Stimulated activated effector memory CD8-positive, alpha-beta T cell treated with anti-CD3 and anti-CD28 coated beads, Interleukin-12 subunit alpha, Interleukin-12 subunit beta, amount 100 ng/mL, for 72 hours (primary cell): ENCODE data around the gene FRG2.
"Not testable (repeated sequence)": the region's sequence is repeated elsewhere in the genome, so short reads cannot be mapped to it uniquely, and the experiment has no call there.

ENCODE experiments used
- ATAC-seq: fragments of 150-1000 bp; cut with Tn5 transposase; 2 replicates; pipeline ENCODE4 v1.10.0; 2021
- DNase-seq, 2 donors: peaks; one replicate each; pipeline ENCODE4 v3.0.0; 2021 to 2022; ENCODE audit warnings: low spot score in 2 of 2
- H3K27ac Mint-ChIP-seq: one replicate; pipeline ENCODE4 v1.8.0; 2022; ENCODE audit warnings: mild to moderate bottlenecking, mixed read lengths
- H3K36me3 Mint-ChIP-seq: one replicate; pipeline ENCODE4 v1.8.0; 2022; ENCODE audit warnings: mild to moderate bottlenecking, mixed read lengths
- H3K4me1 Mint-ChIP-seq: one replicate; pipeline ENCODE4 v1.8.0; 2022; ENCODE audit warnings: mixed read lengths
- H3K4me3 Mint-ChIP-seq: one replicate; pipeline ENCODE4 v1.8.0; 2022; ENCODE audit warnings: mild to moderate bottlenecking, mixed read lengths
- H3K9me3 Mint-ChIP-seq: one replicate; pipeline ENCODE4 v1.8.0; 2022; ENCODE audit warnings: mixed read lengths

FRG2 gene

GRCh38 chr4:189980292-189980691 lies 46.8 kb downstream of the FRG2 start:
- DNase-seq, H3K27ac Mint-ChIP-seq, H3K4me1 Mint-ChIP-seq, H3K9me3 Mint-ChIP-seq, H3K4me3 Mint-ChIP-seq, ATAC-seq, H3K36me3 Mint-ChIP-seq: not testable (repeated sequence)

GRCh38 chr4:189979196-189980047 lies 47.6 kb downstream of the FRG2 start:
- no peaks in the 10 kb centered on the region for H3K9me3 Mint-ChIP-seq
- no peak for ATAC-seq
- no peak overlapping the region for H3K4me3 Mint-ChIP-seq
- peaks cover 7% of the 10 kb centered on the region for H3K36me3 Mint-ChIP-seq
- no peak for DNase-seq
- no peaks in the 10 kb centered on the region for H3K4me1 Mint-ChIP-seq
- no peak overlapping the region for H3K27ac Mint-ChIP-seq
